IMR-90 (cell line): Measurements from ENCODE around the gene IL11. TPM values are rescaled to one million over a fixed set of nuclear protein-coding genes. Genes with fewer than 3 reads are reported as not detected.

Experiments used
- ATAC-seq: fragments of 200-7000 bp; cut with Tn5 transposase; 2 replicates; pipeline ENCODE4 v1.9.1; 2020; ENCODE audit warnings: low read depth, mild to moderate bottlenecking, moderate library complexity
- BruUV-seq: library from RNA; stranded (reverse); fragments of 400-500 nt; replicated peaks from 2 replicates; lab custom pipeline; 2021; lab: Mats Ljungman, UMichigan
- CTCF ChIA-PET: fragments of 300-600 bp; formaldehyde crosslinking; extraction: SDS; loops from one replicate; lab custom pipeline; 2021; ENCODE audit warnings: antibody characterized with exemption; lab: Yijun Ruan, JAX
- POLR2A ChIA-PET: fragments of 300-600 bp; sonication (Branson Sonifier 250); formaldehyde crosslinking; loops from one replicate; lab custom pipeline; 2022; ENCODE audit warnings: antibody characterized with exemption; ENCODE audit not compliant: unreplicated experiment; lab: Charles Lee
- DNase-seq: peaks from one replicate; pipeline ENCODE4 v3.0.0; 2013
- H2AFZ ChIP-seq: replicated peaks from 2 replicates; pipeline ENCODE3; 2013; ENCODE audit warnings: low read length, mild to moderate bottlenecking; ENCODE audit not compliant: poor library complexity
- H2AK5ac ChIP-seq: 2 replicates; pipeline ENCODE4 v1.6.1; 2013; ENCODE audit warnings: low read depth, low read length, inconsistent platforms
- H2AK9ac ChIP-seq: replicated peaks from 2 replicates; pipeline ENCODE3; 2013; ENCODE audit warnings: mild to moderate bottlenecking, low read depth, low read length, moderate library complexity; ENCODE audit not compliant: poor library complexity
- H2BK120ac ChIP-seq: 2 replicates; pipeline ENCODE4 v1.6.1; 2013; ENCODE audit warnings: low read depth, low read length, inconsistent platforms
- H2BK15ac ChIP-seq: 3 replicates; pipeline ENCODE4 v1.6.1; 2013; ENCODE audit warnings: low read depth, low read length, inconsistent platforms
- H2BK20ac ChIP-seq: 2 replicates; pipeline ENCODE4 v1.6.1; 2013; ENCODE audit warnings: low read depth, mild to moderate bottlenecking, inconsistent platforms, low read length, moderate library complexity
- H2BK5ac ChIP-seq: 2 replicates; pipeline ENCODE4 v1.6.1; 2013; ENCODE audit warnings: mild to moderate bottlenecking, low read depth, low read length, inconsistent platforms; ENCODE audit not compliant: poor library complexity, severe bottlenecking
- H3K14ac ChIP-seq: replicated peaks from 2 replicates; pipeline ENCODE4 v1.6.1; 2013; ENCODE audit warnings: low read depth, low read length, inconsistent platforms
- H3K18ac ChIP-seq: 2 replicates; pipeline ENCODE4 v1.6.1; 2013; ENCODE audit warnings: low read depth, low read length, control low read depth
- H3K23ac ChIP-seq: 2 replicates; pipeline ENCODE4 v1.6.1; 2013; ENCODE audit warnings: low read depth, low read length, inconsistent platforms
- H3K27ac ChIP-seq: 2 replicates; pipeline ENCODE4 v1.5.1; 2013; ENCODE audit warnings: mild to moderate bottlenecking, control low read depth, low read length; ENCODE audit not compliant: insufficient read depth
- H3K27me3 ChIP-seq: 2 replicates; pipeline ENCODE4 v1.6.1; 2013; ENCODE audit warnings: low read length; ENCODE audit not compliant: control insufficient read depth, insufficient read depth
- H3K36me3 ChIP-seq: 2 replicates; pipeline ENCODE4 v1.6.1; 2013; ENCODE audit warnings: low read length, mixed read lengths; ENCODE audit not compliant: control insufficient read depth, insufficient read depth
- H3K4ac ChIP-seq: 2 replicates; pipeline ENCODE4 v1.6.1; 2013; ENCODE audit warnings: low read depth, low read length, inconsistent platforms
- H3K4me1 ChIP-seq: 2 replicates; pipeline ENCODE4 v1.6.1; 2013; ENCODE audit warnings: low read length, mixed read lengths; ENCODE audit not compliant: control insufficient read depth, insufficient read depth
- H3K4me2 ChIP-seq: 2 replicates; pipeline ENCODE4 v1.6.1; 2013; ENCODE audit warnings: low read depth, mild to moderate bottlenecking, control low read depth, low read length, moderate library complexity
- H3K4me3 ChIP-seq: 2 replicates; pipeline ENCODE4 v1.5.1; 2013; ENCODE audit warnings: low read depth, mild to moderate bottlenecking, control low read depth, low read length, moderate library complexity; ENCODE audit not compliant: insufficient read depth
- H3K56ac ChIP-seq: 2 replicates; pipeline ENCODE4 v1.6.1; 2013; ENCODE audit warnings: low read length, inconsistent platforms; ENCODE audit not compliant: insufficient read depth; ENCODE audit errors: extremely low read depth
- H3K79me1 ChIP-seq, 2 experiments: 2 replicates each; pipeline ENCODE4 v1.6.1; 2013; ENCODE audit warnings: low read length in 2 of 2, inconsistent platforms in 1 of 2, low read depth in 1 of 2
- H3K9ac ChIP-seq: 2 replicates; pipeline ENCODE4 v1.6.1; 2013; ENCODE audit warnings: low read depth, low read length, control low read depth
- H3K9me1 ChIP-seq: 2 replicates; pipeline ENCODE4 v1.6.1; 2013; ENCODE audit warnings: low read length, inconsistent platforms; ENCODE audit not compliant: insufficient read depth
- H3K9me3 ChIP-seq: 2 replicates; pipeline ENCODE4 v1.6.1; 2013; ENCODE audit warnings: low read length; ENCODE audit not compliant: control insufficient read depth, insufficient read depth
- H4K20me1 ChIP-seq: 2 replicates; pipeline ENCODE4 v1.6.1; 2013; ENCODE audit warnings: low read length, inconsistent platforms; ENCODE audit not compliant: insufficient read depth
- H4K5ac ChIP-seq: 2 replicates; pipeline ENCODE4 v1.6.1; 2013; ENCODE audit warnings: mild to moderate bottlenecking, low read depth, low read length, control low read depth
- H4K8ac ChIP-seq, 2 experiments: 2 replicates each; pipeline ENCODE4 v1.6.1; 2013; ENCODE audit warnings: low read depth in 2 of 2, low read length in 2 of 2, control low read depth in 1 of 2, inconsistent platforms in 1 of 2
- H4K91ac ChIP-seq: 2 replicates; pipeline ENCODE4 v1.6.1; 2013; ENCODE audit warnings: low read depth, low read length, inconsistent platforms; ENCODE audit not compliant: insufficient read depth
- BHLHE40 ChIP-seq: fragments of 150-350 bp; IDR thresholded peaks from 2 replicates; pipeline ENCODE4 v1.6.1; 2016; ENCODE audit warnings: mild to moderate bottlenecking, low read depth, low read length
- CEBPB ChIP-seq: IDR thresholded peaks from 2 replicates; pipeline ENCODE4 v1.6.1; 2012; ENCODE audit warnings: low read depth, low read length, improper control_type of control experiment
- CHD1 ChIP-seq: IDR thresholded peaks from 2 replicates; pipeline ENCODE4 v1.6.1; 2012; ENCODE audit warnings: low read depth, low read length, improper control_type of control experiment
- FOS ChIP-seq: fragments of 150-350 bp; IDR thresholded peaks from 2 replicates; pipeline ENCODE4 v1.6.1; 2016; ENCODE audit warnings: low read depth, low read length
- MAFK ChIP-seq: IDR thresholded peaks from 2 replicates; pipeline ENCODE4 v1.6.1; 2012; ENCODE audit warnings: low read depth, low read length, improper control_type of control experiment
- MAZ ChIP-seq: IDR thresholded peaks from 2 replicates; pipeline ENCODE4 v1.6.1; 2012; ENCODE audit warnings: low read depth, mild to moderate bottlenecking, low read length, improper control_type of control experiment, moderate library complexity, borderline replicate concordance
- NFE2L2 ChIP-seq: fragments of 150-350 bp; IDR thresholded peaks from 2 replicates; pipeline ENCODE4 v1.6.1; 2016; ENCODE audit warnings: low read depth, mild to moderate bottlenecking, low read length
- POLR2A ChIP-seq: IDR thresholded peaks from 2 replicates; pipeline ENCODE4 v1.6.1; 2012; ENCODE audit warnings: mild to moderate bottlenecking, low read depth, low read length
- RAD21 ChIP-seq: IDR thresholded peaks from 2 replicates; pipeline ENCODE4 v1.6.1; 2012; ENCODE audit warnings: low read length, improper control_type of control experiment
- RCOR1 ChIP-seq: IDR thresholded peaks from 2 replicates; pipeline ENCODE4 v1.6.1; 2012; ENCODE audit warnings: mild to moderate bottlenecking, low read length, improper control_type of control experiment; ENCODE audit not compliant: insufficient replicate concordance
- RFX5 ChIP-seq: IDR thresholded peaks from 2 replicates; pipeline ENCODE4 v1.8.0; 2012; ENCODE audit warnings: low read depth, mild to moderate bottlenecking, low read length, moderate library complexity
- SMC3 ChIP-seq: fragments of 150-350 bp; IDR thresholded peaks from 2 replicates; pipeline ENCODE4 v1.6.1; 2016; ENCODE audit warnings: low read depth, mild to moderate bottlenecking, antibody characterized with exemption, low read length, moderate library complexity
- WGBS, 2 experiments: methylation state at CpG; one replicate each; pipeline versions ENCODE4 v1.1.5 to v1.1.7; 2013; ENCODE audit warnings: missing lambda C conversion rate in 2 of 2; ENCODE audit not compliant: insufficient read length in 1 of 2; ENCODE audit errors: extremely low coverage in 2 of 2; 5-methylcytosine and 5-hydroxymethylcytosine counted together
- dilution Hi-C: fragments of 300-500 bp; cut with HindIII; formaldehyde crosslinking; loops from one replicate; pipeline ENCODE4 v1.14.3; 2018; ENCODE audit warnings: low sequenced_read_pairs; ENCODE audit not compliant: unreplicated experiment
- in situ Hi-C: fragments of 300-500 bp; cut with MboI; formaldehyde crosslinking; loops from 3 replicates; pipeline ENCODE4 v1.14.3; 2019; ENCODE audit warnings: low sequenced_read_pairs, inconsistent platforms, mixed read lengths
- intact Hi-C: fragments of 100-400 bp; cut with micrococcal nuclease; formaldehyde crosslinking; loops from 2 replicates; pipeline ENCODE4 v1.10.0; 2022
- polyA plus RNA-seq, 3 experiments: library from polyadenylated mRNA; depleted of rRNA; stranded (reverse); fragments of >200 nt; gene quantifications; 2 replicates each; pipeline ENCODE4 v1.2.3, GENCODE V29; 2012; ENCODE audit warnings: low replicate concordance in 1 of 3
- total RNA-seq: library from RNA; depleted of rRNA; stranded (reverse); fragments of >200 nt; gene quantifications from 2 replicates; pipeline ENCODE4 v1.2.3, GENCODE V29; 2012
- TF ChIP-seq, protein P1 (sequence below): conservative IDR thresholded peaks from 2 replicates; pipeline ENCODE4 v1.5.1; 2012; ENCODE audit warnings: mild to moderate bottlenecking, low read depth, low read length, improper control_type of control experiment
- TF ChIP-seq, protein P2 (sequence below): fragments of 150-350 bp; IDR thresholded peaks from 2 replicates; pipeline ENCODE4 v1.6.1; 2016; ENCODE audit warnings: low read depth, mild to moderate bottlenecking, low read length, moderate library complexity, borderline replicate concordance
- TF ChIP-seq, protein P3 (sequence below): fragments of 150-350 bp; IDR thresholded peaks from 2 replicates; pipeline ENCODE4 v1.6.1; 2017; ENCODE audit warnings: mild to moderate bottlenecking, antibody characterized with exemption, low read length, low read depth

The IL11 gene
- total and polyA plus RNA-seq, 2 of the 4 experiments (the other 2 are of a cell fraction), result 14.3 to 33.6 TPM

DNA sequence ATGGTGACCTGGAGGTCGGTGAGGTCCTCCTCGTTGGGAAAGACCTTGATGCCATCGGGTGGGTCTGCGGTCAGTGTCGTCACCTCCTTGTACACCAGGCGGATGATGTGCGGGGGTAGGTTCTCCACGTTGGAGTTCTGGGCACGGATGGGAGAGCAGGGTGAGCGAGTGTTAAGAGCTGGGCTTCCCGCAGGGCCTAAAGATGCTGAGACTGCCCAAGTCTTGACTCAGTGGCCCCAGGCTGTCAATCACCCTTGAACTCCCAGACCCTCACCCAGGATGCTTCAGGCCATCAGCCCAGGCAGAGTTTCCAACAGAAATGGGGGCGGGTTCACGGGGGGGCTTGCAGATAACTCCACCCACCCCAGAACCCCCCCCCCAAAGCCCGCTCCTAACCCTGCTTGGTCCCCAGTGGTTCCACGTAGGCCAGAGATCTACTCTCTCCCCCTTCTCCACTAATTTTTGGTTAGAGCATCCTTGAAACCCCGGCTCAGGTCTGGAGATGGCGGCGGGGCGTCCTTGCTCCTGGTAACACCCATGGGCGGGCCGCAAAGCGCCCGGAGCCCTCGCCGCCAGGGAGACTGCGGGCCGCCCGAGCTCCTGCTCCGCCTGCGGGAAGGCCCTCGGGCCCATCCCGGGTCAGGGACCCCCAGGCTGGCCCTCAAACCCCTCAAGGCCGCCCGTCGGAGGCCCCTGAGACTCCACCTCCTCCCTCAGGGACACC, 36.7 kb upstream of the IL11 start:
- Histone ChIP-seq H2AK5ac (peak overlapping the region; percentile 86), H3K23ac (peak overlapping the region; percentile 96), H4K20me1 (peaks cover 47% of the 10 kb centered on the region), H2BK5ac (peak overlapping the region; percentile 49), H3K9me3 (no peaks in the 10 kb centered on the region), H4K5ac (no peak overlapping the region), H2BK15ac (no peak overlapping the region), H3K4me3 (peak overlapping the region; percentile 64), H3K4me1 (peaks cover 17% of the 10 kb centered on the region), H4K8ac (no peak overlapping the region; a peak in 1 of 4 replicates), H2AFZ (peak overlapping the region; percentile 91), H3K4ac (peak overlapping the region; percentile 62), H3K27ac (peak overlapping the region; percentile 73), H3K9me1 (peaks cover 19% of the 10 kb centered on the region), H2BK20ac (no peak overlapping the region), H4K91ac (no peak overlapping the region), H3K27me3 (no peaks in the 10 kb centered on the region), H3K14ac (peak overlapping the region; percentile 95), H3K9ac (peak overlapping the region; percentile 76), H3K36me3 (peaks cover 30% of the 10 kb centered on the region), H3K18ac (0 out of 2 replicates have a peak overlapping the region, but pooled peaks have one; percentile 20), H3K56ac (peak overlapping the region; percentile 73), H3K79me1 (peaks cover 7 to 42% of the 10 kb centered on the region in 2 experiments), H2BK120ac (no peak overlapping the region), H2AK9ac (peak overlapping the region; percentile 98), H3K4me2 (peak overlapping the region; percentile 98)
- dilution Hi-C loops (no loop called here), in situ Hi-C loops (no loop called here), intact Hi-C loops (loop anchor here (5.0 kb wide), 1 partner anchor 95 kb away; no protein-coding TSS in a partner anchor)
- CTCF ChIA-PET, result no interaction called here
- TSS peak; percentile 48 for BruUV-seq
- POLR2A ChIA-PET, result interaction anchor here (0.6 to 1.4 kb wide), 8 partner anchors 11 to 141 kb away, joined by 3 to 9 read pairs (median 4); no protein-coding TSS in a partner anchor
- 0% methylated on average over 11 of the region's 35 CpGs; no CpG with 5 or more reads in 1 of the 2 experiments for WGBS, 2 experiments
- DNase-seq (no peak), ATAC-seq (peak; percentile 28)
- no peak for TF ChIP-seq MAZ
- TF ChIP-seq, protein P1, sequence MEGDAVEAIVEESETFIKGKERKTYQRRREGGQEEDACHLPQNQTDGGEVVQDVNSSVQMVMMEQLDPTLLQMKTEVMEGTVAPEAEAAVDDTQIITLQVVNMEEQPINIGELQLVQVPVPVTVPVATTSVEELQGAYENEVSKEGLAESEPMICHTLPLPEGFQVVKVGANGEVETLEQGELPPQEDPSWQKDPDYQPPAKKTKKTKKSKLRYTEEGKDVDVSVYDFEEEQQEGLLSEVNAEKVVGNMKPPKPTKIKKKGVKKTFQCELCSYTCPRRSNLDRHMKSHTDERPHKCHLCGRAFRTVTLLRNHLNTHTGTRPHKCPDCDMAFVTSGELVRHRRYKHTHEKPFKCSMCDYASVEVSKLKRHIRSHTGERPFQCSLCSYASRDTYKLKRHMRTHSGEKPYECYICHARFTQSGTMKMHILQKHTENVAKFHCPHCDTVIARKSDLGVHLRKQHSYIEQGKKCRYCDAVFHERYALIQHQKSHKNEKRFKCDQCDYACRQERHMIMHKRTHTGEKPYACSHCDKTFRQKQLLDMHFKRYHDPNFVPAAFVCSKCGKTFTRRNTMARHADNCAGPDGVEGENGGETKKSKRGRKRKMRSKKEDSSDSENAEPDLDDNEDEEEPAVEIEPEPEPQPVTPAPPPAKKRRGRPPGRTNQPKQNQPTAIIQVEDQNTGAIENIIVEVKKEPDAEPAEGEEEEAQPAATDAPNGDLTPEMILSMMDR, result no peak
- TF ChIP-seq, protein P2, sequence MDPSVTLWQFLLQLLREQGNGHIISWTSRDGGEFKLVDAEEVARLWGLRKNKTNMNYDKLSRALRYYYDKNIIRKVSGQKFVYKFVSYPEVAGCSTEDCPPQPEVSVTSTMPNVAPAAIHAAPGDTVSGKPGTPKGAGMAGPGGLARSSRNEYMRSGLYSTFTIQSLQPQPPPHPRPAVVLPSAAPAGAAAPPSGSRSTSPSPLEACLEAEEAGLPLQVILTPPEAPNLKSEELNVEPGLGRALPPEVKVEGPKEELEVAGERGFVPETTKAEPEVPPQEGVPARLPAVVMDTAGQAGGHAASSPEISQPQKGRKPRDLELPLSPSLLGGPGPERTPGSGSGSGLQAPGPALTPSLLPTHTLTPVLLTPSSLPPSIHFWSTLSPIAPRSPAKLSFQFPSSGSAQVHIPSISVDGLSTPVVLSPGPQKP, result no peak
- TF ChIP-seq POLR2A, result no peak
- TF ChIP-seq MAFK, result no peak
- no peak for TF ChIP-seq RCOR1
- TF ChIP-seq RAD21, result no peak
- no peak for TF ChIP-seq NFE2L2
- TF ChIP-seq, protein P3, sequence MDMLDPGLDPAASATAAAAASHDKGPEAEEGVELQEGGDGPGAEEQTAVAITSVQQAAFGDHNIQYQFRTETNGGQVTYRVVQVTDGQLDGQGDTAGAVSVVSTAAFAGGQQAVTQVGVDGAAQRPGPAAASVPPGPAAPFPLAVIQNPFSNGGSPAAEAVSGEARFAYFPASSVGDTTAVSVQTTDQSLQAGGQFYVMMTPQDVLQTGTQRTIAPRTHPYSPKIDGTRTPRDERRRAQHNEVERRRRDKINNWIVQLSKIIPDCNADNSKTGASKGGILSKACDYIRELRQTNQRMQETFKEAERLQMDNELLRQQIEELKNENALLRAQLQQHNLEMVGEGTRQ, result no peak
- TF ChIP-seq BHLHE40, result no peak
- TF ChIP-seq CHD1, result no peak
- no peak for TF ChIP-seq FOS
- TF ChIP-seq RFX5, result no peak
- no peak for TF ChIP-seq SMC3
- TF ChIP-seq CEBPB, result no peak
